Measurements from ENCODE around the gene MYO18B.

GRCh38 chr22:25898707-25899365 is 156.8 kb downstream of the MYO18B start:
- peak in 2 of 3 experiments; percentile 38 to 53 for TF ChIP-seq CTCF (optimal IDR thresholded peaks at IDR 0.05 in 1 of 3, IDR thresholded peaks at IDR 0.05 in 1 of 3, conservative IDR thresholded peaks at IDR 0.05 in 1 of 3; ENCODE audit: extremely low read depth in 1 of 3, insufficient read depth in 2 of 3, low read length in 3 of 3)
- no peak for TF ChIP-seq EZH2 (IDR thresholded peaks at IDR 0.05; ENCODE audit: low read length)

All from keratinocyte (primary cell).